ENCODE results near the gene PLEKHA4. TPM values are rescaled to one million over a fixed set of nuclear protein-coding genes. Genes with fewer than 3 reads are reported as not detected.

PLEKHA4 gene
- total and polyA plus RNA-seq, 10 of the 15 experiments (the other 5 are each of a cell fraction or from before 2014, with no cell fraction given): 0.13 to 10.0 (median 6.4) TPM; not detected in 1

DNA sequence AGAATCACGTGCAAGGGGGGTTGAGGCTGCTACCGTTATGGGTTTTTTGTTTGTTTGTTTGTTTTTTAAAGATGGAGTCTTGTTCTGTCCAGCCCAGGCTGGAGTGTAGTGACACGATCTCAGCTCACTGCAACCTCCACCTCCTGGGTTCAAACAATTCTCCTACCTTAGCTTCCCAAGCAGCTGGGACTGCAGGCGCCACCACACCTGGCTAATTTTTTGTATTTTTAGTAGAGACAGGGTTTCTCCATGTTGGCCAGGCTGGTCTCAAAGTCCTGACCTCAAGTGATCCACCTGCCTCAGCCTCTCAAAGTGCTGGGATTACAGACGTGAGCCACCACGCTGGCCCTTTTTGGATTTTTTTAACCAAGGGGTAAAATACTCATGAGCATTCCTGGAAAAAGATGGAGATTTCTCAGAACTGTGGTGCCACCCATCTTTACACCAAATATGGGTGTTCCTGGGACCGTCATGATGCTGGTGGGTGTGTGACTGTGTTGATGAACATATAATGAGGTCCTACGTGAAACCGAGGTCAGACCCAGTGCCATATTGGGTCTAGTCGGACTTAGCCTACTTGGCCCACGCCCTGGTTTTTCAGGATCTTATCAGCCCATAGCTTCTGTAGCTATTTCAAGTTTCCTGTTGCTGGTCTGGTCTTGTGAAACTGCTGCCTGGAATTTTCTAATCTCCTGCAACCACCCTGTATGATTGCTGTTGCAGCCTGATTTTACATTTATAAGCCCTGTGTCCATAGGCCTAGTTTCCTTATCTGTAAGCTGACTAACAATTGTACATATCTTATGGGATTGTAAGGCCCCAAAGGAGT, 10.0 kb upstream of the PLEKHA4 start:
- ChIA-PET POLR2A (interaction anchor here (0.9 to 6.7 kb wide), 2 partner anchors 8 to 703 kb away, joined by 3 to 55 read pairs; partner anchors contain the start of gene PRRG2), RAD21 (ENCODE audit: unreplicated experiment) (no interaction called here), CTCF (interaction anchor here (0.6 to 2.1 kb wide), 2 partner anchors 69 to 87 kb away, joined by 3 to 4 read pairs; partner anchors contain the start of gene FTL), SMC1A (ENCODE audit: uncharacterized antibody, unreplicated experiment) (interaction anchor here (1.0 to 4.5 kb wide), 2 partner anchors 8 to 23 kb away, joined by 3 to 19 read pairs; no protein-coding TSS in a partner anchor)
- Histone ChIP-seq H4K20me1 (ENCODE audit: control insufficient read depth, insufficient read depth) (no peaks in the 10 kb centered on the region), H3K27ac (ENCODE audit: control insufficient read depth, insufficient read depth) (no peak overlapping the region), H3K9ac (ENCODE audit: control insufficient read depth, insufficient read depth, low read length) (no peak overlapping the region), H3K9me3 (replicated peaks; ENCODE audit: control insufficient read depth, insufficient read depth, low read length) (peaks cover 7% of the 10 kb centered on the region; the same call in 2 of the 3 replicates), H3K79me2 (ENCODE audit: control insufficient read depth, insufficient read depth, low read length) (peaks cover 37% of the 10 kb centered on the region), H3K36me3 (ENCODE audit: control insufficient read depth in 2 of 2, insufficient read depth in 2 of 2, low read length in 1 of 2) (peaks cover 1 to 10% of the 10 kb centered on the region in 2 experiments; a peak in 2 of 4 replicates), H3K4me1 (ENCODE audit: control insufficient read depth, insufficient read depth, low read length) (peaks cover 17% of the 10 kb centered on the region), H3K4me3 (no peak overlapping the region), H2AFZ (ENCODE audit: control insufficient read depth, low read depth, low read length) (no peak overlapping the region), H3K27me3 (replicated peaks in 1 of 2; ENCODE audit: control insufficient read depth in 2 of 2, insufficient read depth in 2 of 2, low read length in 1 of 2) (no peaks in the 10 kb centered on the region), H3K4me2 (ENCODE audit: control insufficient read depth, insufficient read depth) (no peak overlapping the region; the same call in 1 of the 2 replicates)
- intact Hi-C loops (cut with micrococcal nuclease; ENCODE audit: unreplicated experiment) (no loop called here), in situ Hi-C loops (cut with MboI) (no loop called here)
- FAIRE-seq (no peak), DNase-seq (ENCODE audit: low read depth, low spot score) (no peak), ATAC-seq (no peak)
- TF ChIP-seq, protein P1, sequence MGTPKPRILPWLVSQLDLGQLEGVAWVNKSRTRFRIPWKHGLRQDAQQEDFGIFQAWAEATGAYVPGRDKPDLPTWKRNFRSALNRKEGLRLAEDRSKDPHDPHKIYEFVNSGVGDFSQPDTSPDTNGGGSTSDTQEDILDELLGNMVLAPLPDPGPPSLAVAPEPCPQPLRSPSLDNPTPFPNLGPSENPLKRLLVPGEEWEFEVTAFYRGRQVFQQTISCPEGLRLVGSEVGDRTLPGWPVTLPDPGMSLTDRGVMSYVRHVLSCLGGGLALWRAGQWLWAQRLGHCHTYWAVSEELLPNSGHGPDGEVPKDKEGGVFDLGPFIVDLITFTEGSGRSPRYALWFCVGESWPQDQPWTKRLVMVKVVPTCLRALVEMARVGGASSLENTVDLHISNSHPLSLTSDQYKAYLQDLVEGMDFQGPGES (IDR thresholded peaks at IDR 0.05): no peak
- TF ChIP-seq POLR2AphosphoS2 (IDR thresholded peaks at IDR 0.05; ENCODE audit: low read depth, low read length) (peak; percentile 65), ZNF217 (IDR thresholded peaks at IDR 0.05) (no peak), CREM (IDR thresholded peaks at IDR 0.05; ENCODE audit: low read depth) (no peak), TBL1XR1 (IDR thresholded peaks at IDR 0.05; ENCODE audit: low read depth, low read length) (no peak), SRF (IDR thresholded peaks at IDR 0.05; ENCODE audit: low read depth in 2 of 2, low read length in 2 of 2) (0 out of 4 replicates have a peak, but pooled peaks of 1 of the 2 experiments have one; percentile 8), NFYB (IDR thresholded peaks at IDR 0.05; ENCODE audit: insufficient read depth, low read depth, low read length) (no peak), SMAD5 (IDR thresholded peaks at IDR 0.05; ENCODE audit: low read depth) (peak; percentile 46; the same call in 1 of the 2 replicates), POLR2AphosphoS5 (IDR thresholded peaks at IDR 0.05; ENCODE audit: low read length) (peak; percentile 77), POLR2A (IDR thresholded peaks at IDR 0.05; ENCODE audit: low read depth, low read length) (peak; percentile 54), RELA (IDR thresholded peaks at IDR 0.05; ENCODE audit: borderline replicate concordance, partially characterized antibody) (no peak), ETV6 (conservative IDR thresholded peaks at IDR 0.05 in 1 of 2, IDR thresholded peaks at IDR 0.05 in 1 of 2; ENCODE audit: borderline replicate concordance in 1 of 2, low read depth in 1 of 2) (no peak)
- TF ChIP-seq, protein P2, sequence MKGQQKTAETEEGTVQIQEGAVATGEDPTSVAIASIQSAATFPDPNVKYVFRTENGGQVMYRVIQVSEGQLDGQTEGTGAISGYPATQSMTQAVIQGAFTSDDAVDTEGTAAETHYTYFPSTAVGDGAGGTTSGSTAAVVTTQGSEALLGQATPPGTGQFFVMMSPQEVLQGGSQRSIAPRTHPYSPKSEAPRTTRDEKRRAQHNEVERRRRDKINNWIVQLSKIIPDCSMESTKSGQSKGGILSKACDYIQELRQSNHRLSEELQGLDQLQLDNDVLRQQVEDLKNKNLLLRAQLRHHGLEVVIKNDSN (IDR thresholded peaks at IDR 0.05; ENCODE audit: borderline replicate concordance, extremely low read length, insufficient read depth, low read depth, low read length): no peak
- 83% methylated on average over 11 of the region's 11 CpGs for WGBS (ENCODE audit: insufficient coverage, insufficient replicate concordance, low lambda C conversion rate, missing lambda C conversion rate)
- BruUV-seq (replicated peaks): no TSS peak
